GM12878 (cell line): ENCODE measurements around the gene ENTPD6.

Experiments used
- PML ChIP-seq: IDR thresholded peaks from 2 replicates; pipeline ENCODE4 v1.6.1; 2012; ENCODE audit warnings: low read length, inconsistent platforms
- POLR2AphosphoS5 ChIP-seq: IDR thresholded peaks from 2 replicates; pipeline ENCODE4 v1.6.1; 2011; ENCODE audit warnings: mild to moderate bottlenecking, low read length, inconsistent platforms
- TAF1 ChIP-seq: IDR thresholded peaks from 2 replicates; pipeline ENCODE4 v1.6.1; 2011; ENCODE audit warnings: mild to moderate bottlenecking, low read depth, low read length, borderline replicate concordance
- TF ChIP-seq, protein P1 (sequence below), 3 experiments: IDR thresholded peaks in 2 of 3; conservative IDR thresholded peaks in 1 of 3; 2 replicates each; pipeline ENCODE4 v1.5.1; 2011; ENCODE audit warnings: low read depth in 3 of 3, low read length in 3 of 3, mild to moderate bottlenecking in 3 of 3, control low read depth in 2 of 3, moderate library complexity in 2 of 3, inconsistent platforms in 1 of 3, mixed read lengths in 1 of 3; ENCODE audit not compliant: control insufficient read depth in 2 of 3, insufficient read depth in 1 of 3; ENCODE audit errors: extremely low read depth in 1 of 3
- TF ChIP-seq, protein P2 (sequence below): IDR thresholded peaks from 2 replicates; pipeline ENCODE4 v1.6.1; 2011; ENCODE audit warnings: borderline replicate concordance, low read depth, mild to moderate bottlenecking, moderate library complexity, mixed read lengths, low read length; ENCODE audit not compliant: insufficient read depth; ENCODE audit errors: extremely low read length
- TF ChIP-seq, protein P3 (sequence below): IDR thresholded peaks from 2 replicates; pipeline ENCODE4 v1.6.1; 2012; ENCODE audit warnings: improper control_type of control experiment, low read depth, low read length; ENCODE audit not compliant: insufficient replicate concordance

DNA sequence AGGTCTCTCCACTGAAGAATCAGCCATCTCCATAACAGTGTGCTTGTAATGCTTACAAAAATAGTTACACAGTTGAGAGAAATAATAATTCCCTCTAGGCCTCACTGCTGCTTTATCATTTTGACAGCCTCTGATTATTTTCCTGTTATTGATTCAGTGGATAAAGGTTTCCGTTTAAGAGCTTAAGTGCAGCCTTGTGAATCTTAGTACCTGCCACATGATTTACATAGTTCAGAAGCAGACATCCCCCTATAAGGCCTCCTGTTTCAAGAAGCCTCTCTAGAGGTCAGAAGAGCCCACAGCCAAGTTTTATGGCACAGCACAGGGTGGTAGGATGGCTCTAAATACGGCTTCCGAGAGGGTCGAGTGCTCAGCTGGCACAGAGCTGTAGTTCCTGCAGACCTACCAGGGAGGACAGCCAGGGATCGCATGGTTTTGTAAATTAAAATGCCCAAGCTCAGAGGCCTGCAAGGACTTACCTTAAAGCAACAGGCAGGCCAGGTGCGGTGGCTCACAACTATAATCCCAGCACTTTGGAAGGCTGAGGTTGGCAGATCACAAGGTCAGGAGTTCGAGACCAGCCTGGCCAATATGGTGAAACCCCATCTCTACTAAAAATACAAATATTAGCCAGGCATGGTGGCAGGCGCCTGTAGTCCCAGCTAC, 34.8 kb downstream of the ENTPD6 start:
- TF ChIP-seq POLR2AphosphoS5 (no peak), TAF1 (no peak), PML (no peak)
- TF ChIP-seq, protein P1, sequence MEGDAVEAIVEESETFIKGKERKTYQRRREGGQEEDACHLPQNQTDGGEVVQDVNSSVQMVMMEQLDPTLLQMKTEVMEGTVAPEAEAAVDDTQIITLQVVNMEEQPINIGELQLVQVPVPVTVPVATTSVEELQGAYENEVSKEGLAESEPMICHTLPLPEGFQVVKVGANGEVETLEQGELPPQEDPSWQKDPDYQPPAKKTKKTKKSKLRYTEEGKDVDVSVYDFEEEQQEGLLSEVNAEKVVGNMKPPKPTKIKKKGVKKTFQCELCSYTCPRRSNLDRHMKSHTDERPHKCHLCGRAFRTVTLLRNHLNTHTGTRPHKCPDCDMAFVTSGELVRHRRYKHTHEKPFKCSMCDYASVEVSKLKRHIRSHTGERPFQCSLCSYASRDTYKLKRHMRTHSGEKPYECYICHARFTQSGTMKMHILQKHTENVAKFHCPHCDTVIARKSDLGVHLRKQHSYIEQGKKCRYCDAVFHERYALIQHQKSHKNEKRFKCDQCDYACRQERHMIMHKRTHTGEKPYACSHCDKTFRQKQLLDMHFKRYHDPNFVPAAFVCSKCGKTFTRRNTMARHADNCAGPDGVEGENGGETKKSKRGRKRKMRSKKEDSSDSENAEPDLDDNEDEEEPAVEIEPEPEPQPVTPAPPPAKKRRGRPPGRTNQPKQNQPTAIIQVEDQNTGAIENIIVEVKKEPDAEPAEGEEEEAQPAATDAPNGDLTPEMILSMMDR (IDR thresholded peaks at IDR 0.05 in 2 of 3, conservative IDR thresholded peaks at IDR 0.05 in 1 of 3; ENCODE audit: control insufficient read depth in 2 of 3, extremely low read depth in 1 of 3, insufficient read depth in 1 of 3, low read depth in 3 of 3, low read length in 3 of 3), result no peak
- TF ChIP-seq, protein P2, sequence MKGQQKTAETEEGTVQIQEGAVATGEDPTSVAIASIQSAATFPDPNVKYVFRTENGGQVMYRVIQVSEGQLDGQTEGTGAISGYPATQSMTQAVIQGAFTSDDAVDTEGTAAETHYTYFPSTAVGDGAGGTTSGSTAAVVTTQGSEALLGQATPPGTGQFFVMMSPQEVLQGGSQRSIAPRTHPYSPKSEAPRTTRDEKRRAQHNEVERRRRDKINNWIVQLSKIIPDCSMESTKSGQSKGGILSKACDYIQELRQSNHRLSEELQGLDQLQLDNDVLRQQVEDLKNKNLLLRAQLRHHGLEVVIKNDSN, result no peak
- TF ChIP-seq, protein P3, sequence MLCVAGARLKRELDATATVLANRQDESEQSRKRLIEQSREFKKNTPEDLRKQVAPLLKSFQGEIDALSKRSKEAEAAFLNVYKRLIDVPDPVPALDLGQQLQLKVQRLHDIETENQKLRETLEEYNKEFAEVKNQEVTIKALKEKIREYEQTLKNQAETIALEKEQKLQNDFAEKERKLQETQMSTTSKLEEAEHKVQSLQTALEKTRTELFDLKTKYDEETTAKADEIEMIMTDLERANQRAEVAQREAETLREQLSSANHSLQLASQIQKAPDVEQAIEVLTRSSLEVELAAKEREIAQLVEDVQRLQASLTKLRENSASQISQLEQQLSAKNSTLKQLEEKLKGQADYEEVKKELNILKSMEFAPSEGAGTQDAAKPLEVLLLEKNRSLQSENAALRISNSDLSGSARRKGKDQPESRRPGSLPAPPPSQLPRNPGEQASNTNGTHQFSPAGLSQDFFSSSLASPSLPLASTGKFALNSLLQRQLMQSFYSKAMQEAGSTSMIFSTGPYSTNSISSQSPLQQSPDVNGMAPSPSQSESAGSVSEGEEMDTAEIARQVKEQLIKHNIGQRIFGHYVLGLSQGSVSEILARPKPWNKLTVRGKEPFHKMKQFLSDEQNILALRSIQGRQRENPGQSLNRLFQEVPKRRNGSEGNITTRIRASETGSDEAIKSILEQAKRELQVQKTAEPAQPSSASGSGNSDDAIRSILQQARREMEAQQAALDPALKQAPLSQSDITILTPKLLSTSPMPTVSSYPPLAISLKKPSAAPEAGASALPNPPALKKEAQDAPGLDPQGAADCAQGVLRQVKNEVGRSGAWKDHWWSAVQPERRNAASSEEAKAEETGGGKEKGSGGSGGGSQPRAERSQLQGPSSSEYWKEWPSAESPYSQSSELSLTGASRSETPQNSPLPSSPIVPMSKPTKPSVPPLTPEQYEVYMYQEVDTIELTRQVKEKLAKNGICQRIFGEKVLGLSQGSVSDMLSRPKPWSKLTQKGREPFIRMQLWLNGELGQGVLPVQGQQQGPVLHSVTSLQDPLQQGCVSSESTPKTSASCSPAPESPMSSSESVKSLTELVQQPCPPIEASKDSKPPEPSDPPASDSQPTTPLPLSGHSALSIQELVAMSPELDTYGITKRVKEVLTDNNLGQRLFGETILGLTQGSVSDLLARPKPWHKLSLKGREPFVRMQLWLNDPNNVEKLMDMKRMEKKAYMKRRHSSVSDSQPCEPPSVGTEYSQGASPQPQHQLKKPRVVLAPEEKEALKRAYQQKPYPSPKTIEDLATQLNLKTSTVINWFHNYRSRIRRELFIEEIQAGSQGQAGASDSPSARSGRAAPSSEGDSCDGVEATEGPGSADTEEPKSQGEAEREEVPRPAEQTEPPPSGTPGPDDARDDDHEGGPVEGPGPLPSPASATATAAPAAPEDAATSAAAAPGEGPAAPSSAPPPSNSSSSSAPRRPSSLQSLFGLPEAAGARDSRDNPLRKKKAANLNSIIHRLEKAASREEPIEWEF, result no peak
